Measurements from ENCODE around the gene KCND3. TPM values are rescaled to one million over a fixed set of nuclear protein-coding genes. Genes with fewer than 3 reads are reported as not detected.

KCND3 gene
- polyA plus RNA-seq, 1 donor (not counting 4 experiments of a cell fraction or from before 2014, with no cell fraction given) = 0.21 TPM

GRCh38 chr1:111976332-111976731 lies 13.1 kb downstream of the KCND3 start:
- TF ChIP-seq CTCF (optimal IDR thresholded peaks at IDR 0.05 in 1 of 3, IDR thresholded peaks at IDR 0.05 in 1 of 3, conservative IDR thresholded peaks at IDR 0.05 in 1 of 3; ENCODE audit: extremely low read depth in 1 of 3, insufficient read depth in 2 of 3, low read length in 3 of 3) = no peak
- no peak for TF ChIP-seq EZH2 (IDR thresholded peaks at IDR 0.05; ENCODE audit: low read length)
- dilution Hi-C loops (cut with MboI; ENCODE audit: extremely low pct_ligation_motif_present, low sequenced_read_pairs) = no loop called here
- H2AFZ ChIP-seq (ENCODE audit: control insufficient read depth, low read length) = no peak overlapping the region
- DNase-seq (ENCODE audit: low read depth, low spot score) (no peak), FAIRE-seq (peak; percentile 34)
- no peaks in the 10 kb centered on the region for H3K36me3 ChIP-seq (ENCODE audit: control insufficient read depth in 2 of 2, extremely low read depth in 1 of 2, insufficient read depth in 2 of 2, low read length in 2 of 2)
- H3K4me1 ChIP-seq (ENCODE audit: control insufficient read depth, extremely low read depth, insufficient read depth, low read length) = no peaks in the 10 kb centered on the region
- H3K9me3 ChIP-seq (ENCODE audit: control insufficient read depth, low read depth, low read length) = no peaks in the 10 kb centered on the region
- no peak overlapping the region for H3K4me2 ChIP-seq (ENCODE audit: control insufficient read depth, extremely low read depth, insufficient read depth, low read depth, low read length)
- H3K4me3 ChIP-seq (ENCODE audit: control insufficient read depth in 2 of 3, extremely low read depth in 1 of 3, insufficient read depth in 2 of 3, low read depth in 1 of 3, low read length in 3 of 3) = no peak overlapping the region
- H3K9me1 ChIP-seq (ENCODE audit: control insufficient read depth, extremely low read depth, insufficient read depth, low read length) = no peaks in the 10 kb centered on the region
- H3K9ac ChIP-seq (ENCODE audit: control insufficient read depth, extremely low read depth, insufficient read depth, low read length) = no peak overlapping the region
- H3K79me2 ChIP-seq (ENCODE audit: control insufficient read depth, insufficient read depth, low read length) = no peaks in the 10 kb centered on the region
- peaks cover 3% of the 10 kb centered on the region for H3K27me3 ChIP-seq (ENCODE audit: control insufficient read depth, extremely low read depth, insufficient read depth, low read length)
- H4K20me1 ChIP-seq (ENCODE audit: control insufficient read depth, extremely low read depth, insufficient read depth, low read length) = peaks cover 3% of the 10 kb centered on the region
- H3K27ac ChIP-seq (ENCODE audit: control insufficient read depth, insufficient read depth, low read length) = no peak overlapping the region

GRCh38 chr1:111973150-111973790 lies 16.2 kb downstream of the KCND3 start:
- DNase-seq (ENCODE audit: low read depth, low spot score) (no peak), FAIRE-seq (no peak)
- Histone ChIP-seq H3K27me3 (ENCODE audit: control insufficient read depth, extremely low read depth, insufficient read depth, low read length) (peaks cover 12% of the 10 kb centered on the region), H3K4me3 (ENCODE audit: control insufficient read depth in 2 of 3, extremely low read depth in 1 of 3, insufficient read depth in 2 of 3, low read depth in 1 of 3, low read length in 3 of 3) (no peak overlapping the region), H2AFZ (ENCODE audit: control insufficient read depth, low read length) (no peak overlapping the region), H4K20me1 (ENCODE audit: control insufficient read depth, extremely low read depth, insufficient read depth, low read length) (peaks cover 3% of the 10 kb centered on the region), H3K9me1 (ENCODE audit: control insufficient read depth, extremely low read depth, insufficient read depth, low read length) (no peaks in the 10 kb centered on the region), H3K4me2 (ENCODE audit: control insufficient read depth, extremely low read depth, insufficient read depth, low read depth, low read length) (no peak overlapping the region), H3K79me2 (ENCODE audit: control insufficient read depth, insufficient read depth, low read length) (no peaks in the 10 kb centered on the region), H3K36me3 (ENCODE audit: control insufficient read depth in 2 of 2, extremely low read depth in 1 of 2, insufficient read depth in 2 of 2, low read length in 2 of 2) (no peaks in the 10 kb centered on the region), H3K4me1 (ENCODE audit: control insufficient read depth, extremely low read depth, insufficient read depth, low read length) (no peaks in the 10 kb centered on the region), H3K27ac (ENCODE audit: control insufficient read depth, insufficient read depth, low read length) (no peak overlapping the region), H3K9ac (ENCODE audit: control insufficient read depth, extremely low read depth, insufficient read depth, low read length) (no peak overlapping the region), H3K9me3 (ENCODE audit: control insufficient read depth, low read depth, low read length) (no peaks in the 10 kb centered on the region)
- dilution Hi-C loops (cut with MboI; ENCODE audit: extremely low pct_ligation_motif_present, low sequenced_read_pairs) = no loop called here
- TF ChIP-seq CTCF (optimal IDR thresholded peaks at IDR 0.05 in 1 of 3, IDR thresholded peaks at IDR 0.05 in 1 of 3, conservative IDR thresholded peaks at IDR 0.05 in 1 of 3; ENCODE audit: extremely low read depth in 1 of 3, insufficient read depth in 2 of 3, low read length in 3 of 3) (no peak), EZH2 (IDR thresholded peaks at IDR 0.05; ENCODE audit: low read length) (no peak)

Measured in keratinocyte (primary cell).